HG03095 (cell line): ENCODE measurements around the gene MYOF.
"Not testable (repeated sequence)": the region's sequence is repeated elsewhere in the genome, so short reads cannot be mapped to it uniquely, and the experiment has no call there.

Source experiments
- ATAC-seq: cut with Tn5 transposase; IDR thresholded peaks from one replicate; pipeline ENCODE4 v1.9.1; 2021; ENCODE audit warnings: moderate library complexity; ENCODE audit not compliant: unreplicated experiment

Gene MYOF

GRCh38 chr10:93458821-93459257, 23.3 kb downstream of the MYOF start:
- no peak for ATAC-seq

GRCh38 chr10:93457511-93457910, 24.6 kb downstream of the MYOF start:
- no peak for ATAC-seq

GRCh38 chr10:93456480-93456879, 25.7 kb downstream of the MYOF start:
- ATAC-seq: no peak

- ATAC-seq: no peak
Observed at GRCh38 chr10:93454736-93455135, 27.4 kb downstream of the MYOF start.

GRCh38 chr10:93454146-93454545, 28.0 kb downstream of the MYOF start:
- no peak for ATAC-seq

GRCh38 chr10:93452143-93452542, 30.0 kb downstream of the MYOF start:
- no peak for ATAC-seq

GRCh38 chr10:93451244-93451947, 30.7 kb downstream of the MYOF start:
- ATAC-seq: no peak

GRCh38 chr10:93447970-93448369, 34.2 kb downstream of the MYOF start:
- ATAC-seq: no peak

GRCh38 chr10:93447019-93447418, 35.1 kb downstream of the MYOF start:
- ATAC-seq: no peak

GRCh38 chr10:93445978-93446720, 36.0 kb downstream of the MYOF start:
- no peak for ATAC-seq

GRCh38 chr10:93445097-93445960, 36.8 kb downstream of the MYOF start:
- ATAC-seq: no peak

GRCh38 chr10:93443481-93443880, 38.7 kb downstream of the MYOF start:
- no peak for ATAC-seq

GRCh38 chr10:93442721-93443120, 39.4 kb downstream of the MYOF start:
- not testable (repeated sequence) for ATAC-seq

- ATAC-seq: no peak
Observed at GRCh38 chr10:93440591-93441091, 41.5 kb downstream of the MYOF start.

GRCh38 chr10:93438613-93439253, 43.4 kb downstream of the MYOF start:
- no peak for ATAC-seq

- no peak for ATAC-seq
Observed at GRCh38 chr10:93437946-93438612, 44.1 kb downstream of the MYOF start.

- no peak for ATAC-seq
Observed at GRCh38 chr10:93437086-93437945, 44.8 kb downstream of the MYOF start.

- no peak for ATAC-seq
Observed at GRCh38 chr10:93436591-93437085, 45.5 kb downstream of the MYOF start.
